GM21447 (cell line): Measurements from ENCODE around the gene POLR2J2.
A peak's percentile ranks its signal among the peaks of the same experiment; 100 is the strongest.
"Not testable (repeated sequence)": the region's sequence is repeated elsewhere in the genome, so short reads cannot be mapped to it uniquely, and the experiment has no call there.

Source experiments
- ATAC-seq: cut with Tn5 transposase; IDR thresholded peaks from one replicate; pipeline ENCODE4 v1.9.1; 2021; ENCODE audit not compliant: unreplicated experiment

The POLR2J2 gene

DNA sequence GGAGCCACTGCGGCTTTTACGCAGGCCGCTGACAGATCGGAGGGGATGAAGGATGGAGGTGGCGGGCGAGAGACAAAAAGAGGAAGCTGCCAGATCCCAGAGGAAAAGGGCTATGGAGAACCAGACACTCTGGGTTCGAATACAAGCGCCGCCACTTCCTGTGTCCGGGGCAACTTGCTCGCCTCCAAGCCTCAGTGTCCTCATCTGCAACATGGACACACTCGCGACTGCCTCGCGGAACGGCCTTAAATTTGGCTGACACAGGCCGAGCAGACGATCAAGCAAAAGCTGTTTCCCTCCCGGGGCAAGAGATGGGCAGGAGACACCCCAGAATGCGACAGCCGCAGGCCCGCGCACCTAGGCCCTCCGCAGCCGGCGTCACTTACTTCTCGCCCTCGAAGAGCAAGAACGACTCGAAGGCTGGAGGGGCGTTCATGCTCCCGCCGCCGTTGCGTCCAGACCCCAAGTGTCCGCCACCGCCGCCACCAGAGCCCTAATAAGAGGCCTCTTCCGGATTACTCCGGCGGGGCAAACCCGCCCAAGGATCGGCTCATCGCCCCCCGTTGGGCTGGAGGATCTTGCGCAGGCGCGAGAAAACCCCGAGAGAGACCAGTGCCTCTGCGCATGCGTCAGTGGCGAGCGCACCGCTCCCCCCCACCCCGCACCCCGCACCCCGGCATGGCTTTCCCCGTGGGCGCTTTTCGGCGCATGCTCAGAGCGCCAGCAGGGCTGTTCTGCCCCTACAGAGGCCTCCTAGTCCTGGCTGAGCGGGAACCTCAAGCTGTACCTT, at the start of gene POLR2J2:
TSS of gene POLR2J2 (minus strand) at position 498 of the 790 bp plus-strand sequence. CDS start at position 436, 62 bp downstream.
- ATAC-seq: peak; percentile 54

- not testable (repeated sequence) for ATAC-seq
Observed at GRCh38 chr7:102718491-102718890, 47.0 kb upstream of the POLR2J2 start.

DNA sequence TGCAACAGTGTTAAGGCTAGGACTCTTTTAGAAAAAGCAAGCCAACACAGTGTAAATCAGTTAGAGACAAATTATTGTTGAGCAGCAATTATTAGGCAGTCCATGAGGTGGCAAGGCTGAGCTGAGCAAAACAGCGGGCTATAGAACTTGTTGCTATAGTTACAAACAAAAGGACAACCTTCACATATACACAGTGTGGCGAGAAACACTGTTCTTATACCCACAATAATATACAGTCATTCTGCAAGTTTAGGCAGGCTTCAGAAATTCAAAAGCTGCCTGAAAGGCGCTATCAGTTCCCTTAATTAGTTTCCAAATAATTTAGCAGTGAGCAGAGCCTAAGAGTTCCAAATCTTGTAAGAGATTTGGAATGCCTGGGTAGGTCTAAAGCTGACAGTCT, 44.3 kb upstream of the POLR2J2 start:
- ATAC-seq: not testable (repeated sequence)

DNA sequence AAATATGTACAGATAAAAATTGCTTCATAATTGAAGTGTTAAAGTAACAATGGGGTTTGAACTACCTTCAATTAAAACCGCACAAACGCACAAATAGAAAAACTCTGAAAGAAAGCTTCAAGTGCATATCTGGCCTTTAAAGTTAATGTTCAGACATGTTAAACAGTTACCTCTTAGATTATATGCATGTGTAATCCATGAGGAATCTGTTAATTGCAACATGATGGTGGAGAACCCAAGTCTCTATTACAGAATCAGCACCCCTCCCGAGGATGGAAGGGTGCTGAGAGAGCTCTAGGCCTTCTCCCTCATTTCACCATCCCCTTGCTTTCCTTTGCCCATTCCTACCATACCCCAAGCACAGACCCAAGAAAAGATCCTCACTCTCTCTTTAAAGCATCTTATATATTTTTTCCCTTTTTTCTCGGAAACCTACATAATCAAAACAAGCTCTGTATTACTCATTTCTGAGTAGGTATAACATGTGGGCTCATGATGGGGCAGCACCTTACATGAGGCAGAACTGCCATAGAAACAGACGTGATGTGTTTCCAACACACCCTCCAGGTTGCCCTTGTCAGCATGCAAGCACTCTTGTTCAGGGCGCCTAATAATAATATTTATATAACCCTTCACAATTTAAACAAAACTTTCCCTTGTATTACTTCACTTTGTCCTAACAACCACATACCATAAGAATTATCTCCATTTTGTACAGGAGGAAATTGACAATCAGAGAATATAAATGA, 43.5 kb upstream of the POLR2J2 start:
- not testable (repeated sequence) for ATAC-seq

DNA sequence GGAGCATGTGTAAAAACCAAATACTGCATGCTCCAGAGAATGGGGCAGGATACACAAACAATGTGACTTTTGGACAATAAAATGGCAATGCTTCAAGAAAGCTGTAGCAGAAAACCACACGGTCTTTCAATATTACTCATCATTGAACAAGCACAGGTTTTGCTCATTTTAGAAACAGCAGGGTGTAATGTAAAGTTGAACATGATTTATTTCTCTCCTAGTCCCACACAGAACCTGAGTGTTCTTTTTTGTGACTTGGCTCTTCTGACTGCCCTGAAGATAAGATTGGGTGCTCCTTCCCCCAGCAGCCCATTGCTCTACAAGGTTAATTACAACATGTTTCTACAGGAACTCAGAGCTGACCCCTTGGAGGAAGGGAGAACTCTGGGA, 42.2 kb upstream of the POLR2J2 start:
- ATAC-seq: peak; percentile 77

DNA sequence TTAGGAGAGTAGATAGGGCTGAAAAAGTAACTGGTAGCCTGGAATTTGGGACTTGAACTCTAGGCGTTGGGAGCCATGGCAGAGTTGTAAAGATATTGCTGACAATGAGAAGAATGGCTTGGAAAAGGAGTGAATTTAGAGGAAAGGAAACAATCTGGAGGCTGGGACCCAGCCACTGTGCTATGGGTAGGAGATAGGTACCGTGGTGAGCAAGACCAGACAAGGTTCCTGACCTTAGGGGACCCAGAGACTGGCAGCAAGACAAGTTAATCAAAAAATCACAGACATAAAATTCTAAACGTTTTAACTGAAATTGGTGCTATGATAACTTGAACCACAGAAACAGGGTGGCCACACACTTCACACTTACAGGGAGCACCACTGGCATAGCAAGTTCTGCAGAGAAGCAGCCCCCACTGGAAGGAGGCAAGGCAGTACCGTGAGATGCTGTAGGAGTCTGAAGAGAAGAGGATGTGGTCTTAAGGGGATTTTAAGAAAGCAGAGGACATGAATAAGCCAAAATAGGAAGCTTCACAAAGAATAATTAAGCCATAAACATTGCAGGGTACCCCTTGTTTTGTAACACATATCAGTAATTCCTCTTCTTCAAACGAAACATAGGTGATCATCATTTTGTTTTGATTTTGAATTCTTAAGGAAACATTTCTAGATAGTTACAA, 41.7 kb upstream of the POLR2J2 start:
- ATAC-seq: peak; percentile 82

DNA sequence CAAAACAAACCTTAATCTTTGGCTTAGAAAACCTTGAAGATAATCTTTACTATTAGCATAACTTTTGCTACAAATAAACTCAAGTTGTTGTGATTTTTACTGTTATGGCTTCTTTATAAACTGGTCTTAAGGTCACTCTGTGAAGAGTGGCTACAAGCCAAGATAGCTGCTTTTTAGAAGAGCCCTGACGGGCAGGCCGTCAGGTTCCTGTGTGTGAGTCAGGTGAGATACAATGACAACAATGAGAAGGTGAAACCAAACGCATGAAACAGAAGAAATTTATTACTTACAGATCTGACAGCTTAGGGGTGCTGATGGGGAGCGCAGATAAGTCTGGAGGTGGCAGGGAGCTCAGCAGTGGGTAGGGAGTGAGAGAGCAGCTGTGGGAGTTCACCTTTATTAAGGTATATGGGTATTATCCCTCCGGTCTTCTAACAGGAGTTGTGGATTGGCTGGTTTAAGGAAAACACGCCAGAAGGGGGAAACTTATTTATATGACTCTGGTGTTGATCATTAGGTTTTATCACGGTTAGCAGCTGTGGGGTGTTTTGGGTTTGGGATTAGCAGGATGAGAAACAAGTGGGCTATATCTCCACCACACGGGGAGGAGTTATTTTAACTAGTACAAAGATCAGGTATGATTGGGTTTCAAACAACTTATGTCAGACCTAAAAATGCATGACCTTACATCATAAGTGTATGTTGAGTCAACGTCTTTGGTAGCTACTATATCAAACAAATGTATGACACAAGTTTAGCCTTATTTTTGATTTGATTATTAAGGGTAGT, 27.7 kb upstream of the POLR2J2 start:
- not testable (repeated sequence) for ATAC-seq

DNA sequence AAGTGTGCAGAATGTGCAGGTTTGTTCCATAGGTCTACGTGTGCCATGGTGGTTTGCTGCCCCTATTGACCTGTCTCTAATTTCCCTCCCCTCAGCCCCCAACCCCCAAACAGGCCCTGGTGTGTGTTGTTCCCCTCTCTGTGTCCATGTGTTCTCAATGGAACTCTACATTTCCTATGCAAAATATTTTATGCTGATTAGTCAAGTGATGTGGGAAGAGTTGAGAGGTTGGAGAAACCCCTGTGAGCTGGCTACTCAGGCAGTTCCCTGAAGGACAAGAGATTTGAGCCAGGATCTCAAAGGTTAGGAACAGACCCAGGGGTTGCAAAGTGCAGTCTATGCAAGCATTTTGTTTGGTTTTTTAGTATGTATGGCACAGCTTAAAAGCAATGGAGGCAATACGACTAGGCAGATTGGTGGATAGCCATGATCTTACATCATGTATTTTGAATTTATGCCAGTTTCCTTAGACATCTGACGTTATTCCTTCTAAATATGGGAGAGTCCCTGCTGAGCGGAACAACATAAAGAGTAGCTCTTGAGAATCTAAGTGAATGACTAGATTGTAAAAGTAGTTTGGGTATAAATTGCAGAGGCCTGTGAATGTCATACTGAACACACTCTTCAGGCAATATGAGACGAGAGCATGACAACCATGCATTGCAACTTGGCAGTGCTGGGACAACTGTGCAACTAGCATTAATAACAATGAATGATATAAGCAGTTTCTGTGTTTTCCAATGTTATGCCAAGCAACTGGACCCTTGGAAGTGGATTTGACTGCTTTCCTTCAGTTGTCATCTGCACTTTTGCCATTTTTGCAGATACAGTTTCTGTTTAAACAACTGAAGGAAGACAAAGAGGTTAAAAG, 26.4 kb upstream of the POLR2J2 start:
- not testable (repeated sequence) for ATAC-seq

GRCh38 chr7:102696009-102696408, 24.5 kb upstream of the POLR2J2 start:
- not testable (repeated sequence) for ATAC-seq

DNA sequence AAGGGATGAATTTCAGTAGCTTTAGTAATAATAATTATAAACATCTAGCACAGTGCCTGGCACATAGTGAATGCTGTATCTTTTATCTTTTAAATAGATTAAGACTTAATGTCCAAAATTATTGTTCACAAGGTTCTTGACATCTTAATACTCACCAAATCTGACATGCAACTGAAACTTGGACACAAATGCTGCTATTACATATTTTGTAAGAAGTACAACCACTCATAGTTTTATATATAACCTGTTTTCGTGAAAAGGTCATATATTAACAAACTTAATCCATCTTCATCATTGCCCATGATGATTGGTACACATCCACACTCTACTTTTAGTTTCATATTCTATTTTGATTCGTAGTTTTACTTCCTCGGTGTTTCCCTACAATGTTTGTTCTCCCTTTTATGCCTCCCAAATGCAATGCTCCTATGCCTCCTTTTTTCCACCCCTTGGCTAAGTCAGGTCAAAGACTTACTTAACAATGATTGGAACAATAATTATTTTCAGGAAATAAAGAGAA, 23.6 kb upstream of the POLR2J2 start:
- peak; percentile 73 for ATAC-seq

DNA sequence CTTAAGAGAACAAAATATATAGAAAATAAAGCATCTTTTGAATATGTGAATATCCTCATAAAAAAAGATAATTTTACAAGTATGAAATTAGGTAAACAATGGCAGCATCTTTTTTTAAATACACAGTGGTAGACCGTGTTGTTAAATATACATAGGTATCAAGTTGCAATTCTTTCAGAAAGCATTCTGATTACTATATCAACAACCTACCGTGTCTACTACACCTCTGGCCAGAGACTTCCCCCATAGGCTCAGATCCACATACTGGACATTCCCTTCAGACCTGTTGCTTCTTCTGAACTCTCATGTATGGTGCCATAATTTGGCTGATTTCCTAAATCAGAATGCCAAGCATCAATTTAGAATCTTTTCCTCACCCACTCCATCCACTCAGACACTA, 22.5 kb upstream of the POLR2J2 start:
- not testable (repeated sequence) for ATAC-seq

DNA sequence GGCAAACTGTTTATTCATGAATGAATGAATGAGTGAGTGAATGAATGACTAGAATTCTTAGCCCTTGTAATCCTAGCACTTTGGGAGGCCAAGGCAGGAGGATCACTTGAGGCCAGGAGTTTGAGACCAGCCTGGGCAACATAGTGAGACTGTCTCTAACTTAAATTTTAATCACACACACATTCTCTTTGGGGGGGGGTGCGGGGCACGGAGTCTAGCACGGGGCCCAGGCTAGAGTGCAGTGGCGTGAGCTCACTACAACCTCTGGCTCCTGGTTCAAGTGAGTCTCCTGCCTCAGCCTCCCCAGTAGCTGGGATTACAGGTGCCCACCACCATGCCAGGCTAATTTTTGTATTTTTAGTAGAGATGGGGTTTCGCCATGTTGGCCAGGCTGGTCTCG, 19.1 kb upstream of the POLR2J2 start:
- ATAC-seq: not testable (repeated sequence)

GRCh38 chr7:102689436-102690282, 18.2 kb upstream of the POLR2J2 start:
- ATAC-seq: peak; percentile 36

GRCh38 chr7:102688299-102689036, 17.0 kb upstream of the POLR2J2 start:
- peak; percentile 84 for ATAC-seq

DNA sequence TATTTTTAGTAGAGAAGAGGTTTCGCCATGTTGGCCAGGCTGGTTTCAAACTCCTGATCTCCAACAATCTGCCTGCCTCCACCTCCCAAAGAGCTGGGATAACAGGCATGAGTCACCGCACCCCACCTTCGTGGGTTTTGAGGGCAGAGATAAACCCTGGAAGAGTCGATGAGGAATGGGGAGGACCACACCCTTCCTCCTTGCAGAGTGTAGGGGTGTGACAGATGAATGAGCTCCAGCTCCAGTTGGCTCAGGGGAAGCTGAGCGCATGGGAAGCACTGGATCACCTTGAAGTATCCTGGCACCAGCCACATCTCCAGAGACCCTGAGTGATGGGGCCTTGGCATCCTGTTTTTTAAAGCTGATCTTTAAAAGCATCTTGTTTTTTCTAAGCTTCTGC, 11.1 kb upstream of the POLR2J2 start:
- not testable (repeated sequence) for ATAC-seq

GRCh38 chr7:102680780-102681179, 9.3 kb upstream of the POLR2J2 start:
- not testable (repeated sequence) for ATAC-seq

GRCh38 chr7:102675545-102675944, 4.1 kb upstream of the POLR2J2 start:
- not testable (repeated sequence) for ATAC-seq
